ENCODE data around the gene ULK3. TPM values are rescaled to one million over a fixed set of nuclear protein-coding genes. Genes with fewer than 3 reads are reported as not detected.

ULK3 gene
- total and polyA plus RNA-seq, 10 of the 15 experiments (the other 5 are each of a cell fraction or from before 2014, with no cell fraction given), result 0.64 to 38.8 (median 27.1) TPM

DNA sequence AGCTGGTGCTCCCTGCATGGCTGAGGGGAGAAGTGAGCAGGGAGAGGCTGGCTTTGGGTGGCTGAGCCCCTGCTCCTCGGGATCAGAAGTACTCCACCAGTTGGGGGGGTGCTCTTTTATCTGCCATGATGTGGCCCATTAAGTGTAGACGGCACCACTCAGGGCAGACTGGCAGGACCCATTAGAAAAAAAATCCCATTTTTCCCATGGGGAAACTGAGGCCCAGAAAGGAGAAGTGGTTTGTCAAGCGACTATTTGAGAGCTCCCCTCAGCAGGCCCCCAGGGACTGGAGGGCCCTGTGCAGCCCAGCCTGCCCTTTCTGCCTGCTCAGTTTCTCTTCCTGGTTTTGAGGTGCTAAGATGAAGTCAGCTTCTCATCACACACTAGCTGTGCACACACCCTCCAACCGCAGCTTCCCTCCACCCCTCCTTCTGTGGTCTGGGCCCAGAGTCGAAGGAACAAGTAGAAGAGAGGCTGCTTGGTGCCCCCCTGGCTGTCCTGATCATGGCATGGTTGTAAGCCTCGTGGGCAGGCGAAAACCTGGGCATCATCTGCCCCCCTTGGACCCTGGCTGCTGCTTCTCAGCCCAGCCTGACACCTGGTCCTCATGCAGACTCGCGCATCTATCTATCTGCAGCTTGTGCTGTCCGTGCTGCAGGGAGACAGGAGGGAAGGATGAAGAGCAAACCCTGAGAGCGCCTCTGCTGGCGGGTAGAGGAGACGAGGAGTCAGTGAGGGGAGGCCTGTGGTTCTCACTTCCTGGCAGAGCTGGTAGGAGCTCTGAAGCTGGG is 55.5 kb downstream of the ULK3 start (continued):
- TF ChIP-seq IRF5 (IDR thresholded peaks at IDR 0.05; ENCODE audit: borderline replicate concordance) (no peak), RAD51 (IDR thresholded peaks at IDR 0.05) (peak; percentile 21; the same call in 1 of the 2 replicates), CBFB (IDR thresholded peaks at IDR 0.05; ENCODE audit: low read depth) (peak; percentile 99), NKRF (conservative IDR thresholded peaks at IDR 0.05) (peak; percentile 57; the same call in 1 of the 2 replicates), GATAD2B (conservative IDR thresholded peaks at IDR 0.05; ENCODE audit: low read depth) (peak; percentile 82), NBN (IDR thresholded peaks at IDR 0.05) (peak; percentile 99), WRNIP1 (IDR thresholded peaks at IDR 0.05; ENCODE audit: borderline replicate concordance, low read depth, low read length) (no peak; the same call in 1 of the 2 replicates), NR2F1 (conservative IDR thresholded peaks at IDR 0.05) (peak; percentile 81), ZBED1 (IDR thresholded peaks at IDR 0.05; ENCODE audit: borderline replicate concordance) (peak; percentile 92; the same call in 1 of the 2 replicates), NFIC (IDR thresholded peaks at IDR 0.05; ENCODE audit: low read depth, low read length) (no peak)
- TF ChIP-seq, protein P1, sequence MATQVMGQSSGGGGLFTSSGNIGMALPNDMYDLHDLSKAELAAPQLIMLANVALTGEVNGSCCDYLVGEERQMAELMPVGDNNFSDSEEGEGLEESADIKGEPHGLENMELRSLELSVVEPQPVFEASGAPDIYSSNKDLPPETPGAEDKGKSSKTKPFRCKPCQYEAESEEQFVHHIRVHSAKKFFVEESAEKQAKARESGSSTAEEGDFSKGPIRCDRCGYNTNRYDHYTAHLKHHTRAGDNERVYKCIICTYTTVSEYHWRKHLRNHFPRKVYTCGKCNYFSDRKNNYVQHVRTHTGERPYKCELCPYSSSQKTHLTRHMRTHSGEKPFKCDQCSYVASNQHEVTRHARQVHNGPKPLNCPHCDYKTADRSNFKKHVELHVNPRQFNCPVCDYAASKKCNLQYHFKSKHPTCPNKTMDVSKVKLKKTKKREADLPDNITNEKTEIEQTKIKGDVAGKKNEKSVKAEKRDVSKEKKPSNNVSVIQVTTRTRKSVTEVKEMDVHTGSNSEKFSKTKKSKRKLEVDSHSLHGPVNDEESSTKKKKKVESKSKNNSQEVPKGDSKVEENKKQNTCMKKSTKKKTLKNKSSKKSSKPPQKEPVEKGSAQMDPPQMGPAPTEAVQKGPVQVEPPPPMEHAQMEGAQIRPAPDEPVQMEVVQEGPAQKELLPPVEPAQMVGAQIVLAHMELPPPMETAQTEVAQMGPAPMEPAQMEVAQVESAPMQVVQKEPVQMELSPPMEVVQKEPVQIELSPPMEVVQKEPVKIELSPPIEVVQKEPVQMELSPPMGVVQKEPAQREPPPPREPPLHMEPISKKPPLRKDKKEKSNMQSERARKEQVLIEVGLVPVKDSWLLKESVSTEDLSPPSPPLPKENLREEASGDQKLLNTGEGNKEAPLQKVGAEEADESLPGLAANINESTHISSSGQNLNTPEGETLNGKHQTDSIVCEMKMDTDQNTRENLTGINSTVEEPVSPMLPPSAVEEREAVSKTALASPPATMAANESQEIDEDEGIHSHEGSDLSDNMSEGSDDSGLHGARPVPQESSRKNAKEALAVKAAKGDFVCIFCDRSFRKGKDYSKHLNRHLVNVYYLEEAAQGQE (IDR thresholded peaks at IDR 0.05; ENCODE audit: low read depth, low read length), result 0 out of 2 replicates have a peak, but pooled peaks have one; percentile 36
- TF ChIP-seq, protein P2, sequence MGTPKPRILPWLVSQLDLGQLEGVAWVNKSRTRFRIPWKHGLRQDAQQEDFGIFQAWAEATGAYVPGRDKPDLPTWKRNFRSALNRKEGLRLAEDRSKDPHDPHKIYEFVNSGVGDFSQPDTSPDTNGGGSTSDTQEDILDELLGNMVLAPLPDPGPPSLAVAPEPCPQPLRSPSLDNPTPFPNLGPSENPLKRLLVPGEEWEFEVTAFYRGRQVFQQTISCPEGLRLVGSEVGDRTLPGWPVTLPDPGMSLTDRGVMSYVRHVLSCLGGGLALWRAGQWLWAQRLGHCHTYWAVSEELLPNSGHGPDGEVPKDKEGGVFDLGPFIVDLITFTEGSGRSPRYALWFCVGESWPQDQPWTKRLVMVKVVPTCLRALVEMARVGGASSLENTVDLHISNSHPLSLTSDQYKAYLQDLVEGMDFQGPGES (IDR thresholded peaks at IDR 0.05), result no peak

Data from GM12878 (cell line).